Tibial artery (tissue), 4 donors: ENCODE data around the gene SMIM10.
"Not testable (repeated sequence)": the region's sequence is repeated elsewhere in the genome, so short reads cannot be mapped to it uniquely, and the experiment has no call there.

ENCODE experiments used
- DNase-seq, 2 donors: peaks; one replicate each; pipeline ENCODE4 v3.0.0-alpha.2; 2019
- H3K27ac ChIP-seq, 2 donors: fragments of 200-600 bp; sonication (generic) in 1 of 2; 1 replicate in 1 of 2; 2 replicates in 1 of 2; pipeline ENCODE4 v1.5.1; 2018 to 2019; ENCODE audit warnings: mild to moderate bottlenecking in 1 of 2
- H3K27me3 ChIP-seq, 2 donors: fragments of 200-600 bp; sonication (generic) in 1 of 2; one replicate each; pipeline versions ENCODE4 v1.5.1 to v1.6.0; 2016 to 2019
- H3K36me3 ChIP-seq, 3 donors: fragments of 200-600 bp; sonication (generic) in 2 of 3; one replicate each; pipeline ENCODE4 v1.5.1; 2016 to 2019; ENCODE audit warnings: mild to moderate bottlenecking in 2 of 3
- H3K4me1 ChIP-seq, 4 donors: fragments of 200-600 bp; sonication (generic) in 2 of 4; 1 replicate in 3 of 4; 2 replicates in 1 of 4; pipeline ENCODE4 v1.5.1; 2016 to 2019
- H3K4me3 ChIP-seq, 2 donors: fragments of 200-600 bp; sonication (generic) in 1 of 2; 1 replicate in 1 of 2; 2 replicates in 1 of 2; pipeline ENCODE4 v1.5.1; 2018 to 2019; ENCODE audit warnings: mild to moderate bottlenecking in 2 of 2
- H3K9me3 ChIP-seq, 3 donors: fragments of 200-600 bp; sonication (generic) in 1 of 3; one replicate each; pipeline ENCODE4 v1.5.1; 2016 to 2019
- intact Hi-C: fragments of 100-400 bp; cut with DNase I; formaldehyde crosslinking; loops from one replicate; pipeline ENCODE4 v1.15.0; 2023; ENCODE audit warnings: low total_unique reads
- TF ChIP-seq, protein P1 (sequence below), 2 experiments: fragments of 200-600 bp in 1 of 2; fragments of 450-650 bp in 1 of 2; IDR thresholded peaks; one replicate each; pipeline ENCODE4 v1.5.1; 2017 to 2019; ENCODE audit warnings: antibody characterized with exemption in 2 of 2, mild to moderate bottlenecking in 1 of 2, moderate library complexity in 1 of 2

The SMIM10 gene

GRCh38 chrX:135015523-135016245 is 24.9 kb downstream of the SMIM10 start:
- Histone ChIP-seq H3K4me1 (peaks cover 0 to 3% (median 0%) of the 10 kb centered on the region in 4 donors), H3K36me3 (no peaks in the 10 kb centered on the region), H3K9me3 (no peaks in the 10 kb centered on the region), H3K27ac (no peak overlapping the region), H3K27me3 (no peaks in the 10 kb centered on the region), H3K4me3 (no peak overlapping the region)
- intact Hi-C loops: no loop called here
- TF ChIP-seq, protein P1, sequence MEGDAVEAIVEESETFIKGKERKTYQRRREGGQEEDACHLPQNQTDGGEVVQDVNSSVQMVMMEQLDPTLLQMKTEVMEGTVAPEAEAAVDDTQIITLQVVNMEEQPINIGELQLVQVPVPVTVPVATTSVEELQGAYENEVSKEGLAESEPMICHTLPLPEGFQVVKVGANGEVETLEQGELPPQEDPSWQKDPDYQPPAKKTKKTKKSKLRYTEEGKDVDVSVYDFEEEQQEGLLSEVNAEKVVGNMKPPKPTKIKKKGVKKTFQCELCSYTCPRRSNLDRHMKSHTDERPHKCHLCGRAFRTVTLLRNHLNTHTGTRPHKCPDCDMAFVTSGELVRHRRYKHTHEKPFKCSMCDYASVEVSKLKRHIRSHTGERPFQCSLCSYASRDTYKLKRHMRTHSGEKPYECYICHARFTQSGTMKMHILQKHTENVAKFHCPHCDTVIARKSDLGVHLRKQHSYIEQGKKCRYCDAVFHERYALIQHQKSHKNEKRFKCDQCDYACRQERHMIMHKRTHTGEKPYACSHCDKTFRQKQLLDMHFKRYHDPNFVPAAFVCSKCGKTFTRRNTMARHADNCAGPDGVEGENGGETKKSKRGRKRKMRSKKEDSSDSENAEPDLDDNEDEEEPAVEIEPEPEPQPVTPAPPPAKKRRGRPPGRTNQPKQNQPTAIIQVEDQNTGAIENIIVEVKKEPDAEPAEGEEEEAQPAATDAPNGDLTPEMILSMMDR (IDR thresholded peaks at IDR 0.05): no peak
- no peak for DNase-seq

DNA sequence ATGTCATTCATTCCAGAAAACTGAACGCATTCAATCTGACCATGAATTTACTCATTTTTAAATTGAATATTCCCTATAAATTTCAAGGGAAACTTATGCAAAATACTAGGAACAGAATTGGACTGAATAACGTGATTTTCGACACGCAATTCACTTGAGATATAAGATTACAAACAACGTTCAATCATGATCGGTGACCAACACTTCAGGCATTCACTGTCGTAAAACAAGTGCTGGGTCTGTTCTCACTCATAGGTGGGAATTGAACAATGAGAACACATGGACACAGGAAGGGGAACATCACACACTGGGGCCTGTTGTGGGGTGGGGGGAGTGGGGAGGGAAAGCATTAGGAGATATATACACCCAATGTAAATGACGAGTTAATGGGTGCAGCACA is 29.1 kb downstream of the SMIM10 start:
- intact Hi-C loops, DNase-seq, H3K27ac ChIP-seq, H3K27me3 ChIP-seq, H3K4me3 ChIP-seq, H3K36me3 ChIP-seq, H3K9me3 ChIP-seq: not testable (repeated sequence)
- peaks cover 0 to 19% (median 3%) of the 10 kb centered on the region in 4 donors for H3K4me1 ChIP-seq

GRCh38 chrX:135023791-135024190 is 33.0 kb downstream of the SMIM10 start:
- H3K27me3 ChIP-seq, H3K27ac ChIP-seq, intact Hi-C loops: not testable (repeated sequence)

GRCh38 chrX:135024526-135024925 is 33.7 kb downstream of the SMIM10 start:
- no peak for DNase-seq
- no peaks in the 10 kb centered on the region for H3K9me3 ChIP-seq
- intact Hi-C loops: no loop called here
- H3K27me3 ChIP-seq: no peaks in the 10 kb centered on the region
- H3K36me3 ChIP-seq: no peaks in the 10 kb centered on the region
- TF ChIP-seq, protein P1 (IDR thresholded peaks at IDR 0.05): no peak
- H3K4me3 ChIP-seq: no peak overlapping the region
- peaks cover 0 to 19% (median 3%) of the 10 kb centered on the region in 4 donors for H3K4me1 ChIP-seq
- H3K27ac ChIP-seq: no peak overlapping the region

More at GRCh38 chrX:135023791-135024190, 33.0 kb downstream of the SMIM10 start:
- DNase-seq, H3K4me3 ChIP-seq, H3K9me3 ChIP-seq, H3K36me3 ChIP-seq: not testable (repeated sequence)
- peaks cover 0 to 19% (median 3%) of the 10 kb centered on the region in 4 donors for H3K4me1 ChIP-seq

DNA sequence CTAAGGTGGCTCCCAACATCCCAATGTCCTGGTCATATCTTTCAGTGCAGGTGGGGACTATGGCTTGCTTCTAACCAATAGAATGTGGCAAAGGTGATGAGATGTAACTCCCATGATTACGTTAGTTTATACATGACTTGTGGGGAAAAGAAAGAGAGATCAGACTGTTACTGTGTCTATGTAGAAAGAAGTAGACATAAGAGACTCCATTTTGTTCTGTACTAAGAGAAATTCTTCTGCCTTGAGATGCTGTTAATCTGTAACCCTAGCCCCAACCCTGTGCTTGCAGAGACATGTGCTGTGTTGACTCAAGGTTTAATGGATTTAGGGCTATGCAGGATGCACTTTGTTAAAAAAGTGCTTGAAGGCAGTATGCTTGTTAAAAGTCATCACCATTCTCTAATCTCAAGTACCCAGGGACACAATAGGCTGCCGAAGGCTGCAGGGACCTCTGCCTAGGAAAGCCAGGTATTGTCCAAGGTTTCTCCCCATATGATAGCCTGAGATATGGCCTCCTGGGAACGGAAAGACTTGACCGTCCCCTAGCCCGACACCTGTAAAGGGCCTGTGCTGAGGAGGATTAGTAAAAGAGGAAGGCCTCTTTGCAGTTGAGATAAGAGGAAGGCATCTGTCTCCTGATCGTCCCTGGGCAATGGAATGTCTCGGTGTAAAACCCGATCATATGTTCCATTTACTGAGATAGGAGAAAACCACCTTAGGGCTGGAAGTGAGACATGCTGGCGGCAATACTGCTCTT is 39.6 kb downstream of the SMIM10 start:
- peaks cover 0 to 12% (median 3%) of the 10 kb centered on the region in 4 donors for H3K4me1 ChIP-seq
- H3K27ac ChIP-seq, H3K9me3 ChIP-seq, intact Hi-C loops, H3K27me3 ChIP-seq, H3K36me3 ChIP-seq, DNase-seq, H3K4me3 ChIP-seq: not testable (repeated sequence)

DNA sequence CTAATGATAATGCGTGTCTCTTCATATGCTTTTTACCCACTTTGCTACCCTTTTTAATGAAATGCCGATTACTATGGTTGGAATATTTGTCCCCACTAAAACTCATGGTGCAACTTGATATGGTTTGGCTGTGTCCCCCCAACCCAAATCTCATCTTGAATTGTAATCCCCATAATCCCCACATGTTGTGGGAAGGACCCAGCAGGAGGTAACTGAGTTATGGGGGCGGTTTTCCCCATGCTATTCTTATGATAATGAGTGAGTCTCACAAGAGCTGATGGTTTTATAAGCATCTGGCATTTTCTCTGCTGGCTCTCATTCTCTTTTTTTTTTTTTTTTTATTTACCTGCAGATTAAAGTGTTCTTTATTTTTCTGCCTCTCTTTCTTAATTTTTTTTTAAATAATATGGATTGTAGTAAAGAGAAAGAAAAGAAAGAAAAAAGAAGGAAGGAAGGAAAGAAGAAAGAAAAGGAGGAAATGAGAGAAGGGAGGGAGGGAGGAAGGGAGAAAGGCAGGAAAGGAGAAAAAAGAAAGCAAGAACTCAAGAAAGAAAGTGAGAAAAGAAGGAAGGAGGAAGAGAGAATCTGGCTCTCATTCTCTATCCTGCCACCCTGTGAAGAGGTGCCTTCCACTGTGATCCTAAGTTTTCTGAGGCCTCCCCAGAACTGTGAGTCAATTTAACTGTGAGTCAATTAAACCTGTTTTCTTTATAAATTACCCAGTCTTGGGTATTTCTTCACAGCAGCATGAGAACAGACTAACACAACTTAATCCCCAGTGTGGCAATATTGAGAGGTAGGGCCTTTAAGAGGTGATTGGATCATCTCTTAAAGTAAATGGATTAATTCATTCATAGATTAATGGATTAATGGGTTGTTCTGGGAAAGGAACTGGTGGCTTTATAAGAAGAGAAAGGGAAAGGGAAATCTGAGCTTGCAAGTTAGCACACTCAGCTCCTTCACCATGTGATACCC is 50.6 kb downstream of the SMIM10 start:
- H3K4me3 ChIP-seq, H3K27ac ChIP-seq, intact Hi-C loops, H3K4me1 ChIP-seq, H3K9me3 ChIP-seq, DNase-seq, H3K36me3 ChIP-seq, H3K27me3 ChIP-seq: not testable (repeated sequence)
